Measurements from ENCODE around the gene MTRF1L.
"Not testable (repeated sequence)": the region's sequence is repeated elsewhere in the genome, so short reads cannot be mapped to it uniquely, and the experiment has no call there.

MTRF1L gene

DNA sequence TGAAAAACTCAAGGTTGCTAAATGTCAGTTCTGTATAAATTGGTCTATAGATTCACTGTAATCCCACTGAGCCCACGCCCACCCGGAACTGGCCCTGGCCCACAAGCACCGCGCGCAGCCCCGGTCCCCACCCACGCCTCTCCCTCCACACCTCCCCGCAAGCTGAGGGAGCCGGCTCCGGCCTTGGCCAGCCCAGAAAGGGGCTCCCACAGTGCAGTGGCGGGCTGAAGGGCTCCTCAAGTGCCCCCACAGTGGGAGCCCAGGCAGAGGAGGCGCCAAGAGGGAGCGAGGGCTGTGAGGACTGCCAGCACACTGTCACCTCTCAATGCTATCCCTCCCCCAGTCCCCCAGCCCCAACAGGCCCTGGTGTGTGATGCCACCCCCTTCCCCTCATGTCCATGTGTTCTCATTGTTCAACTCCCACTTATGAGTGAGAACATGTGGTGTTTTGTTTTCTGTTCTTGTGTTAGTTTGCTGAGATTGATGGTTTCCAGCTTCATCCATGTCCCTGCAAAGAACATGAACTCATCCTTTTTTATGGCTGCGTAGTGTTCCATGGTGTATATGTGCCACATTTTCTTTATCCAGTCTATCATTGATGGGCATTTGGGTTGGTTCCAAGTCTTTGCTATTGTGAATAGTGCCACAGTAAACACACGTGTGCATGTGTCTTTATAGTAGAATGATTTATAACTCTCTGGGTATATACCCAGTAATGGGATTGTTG is 36.2 kb downstream of the MTRF1L start:
- DNase-seq, result not testable (repeated sequence)

DNA sequence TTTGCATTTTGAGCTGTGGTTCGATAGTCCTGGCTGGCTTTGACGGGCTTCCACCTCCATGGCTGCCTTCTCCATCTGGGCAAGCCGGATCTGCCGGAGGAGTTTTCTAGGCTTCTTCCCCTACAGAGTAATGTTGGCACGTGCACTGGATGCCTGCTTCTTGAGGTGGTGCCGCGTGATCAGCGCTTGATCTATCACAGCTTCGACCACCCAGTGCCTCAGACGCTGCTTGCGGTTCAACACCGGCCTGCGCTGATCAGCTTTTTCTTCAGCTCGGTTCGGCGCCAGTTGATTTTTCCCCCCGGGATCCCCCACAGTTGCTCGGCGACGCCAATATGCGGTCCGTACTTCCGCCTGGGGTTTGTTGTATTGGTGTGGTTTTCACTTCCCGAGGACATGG is 43.2 kb downstream of the MTRF1L start:
- no peak for DNase-seq

DNA sequence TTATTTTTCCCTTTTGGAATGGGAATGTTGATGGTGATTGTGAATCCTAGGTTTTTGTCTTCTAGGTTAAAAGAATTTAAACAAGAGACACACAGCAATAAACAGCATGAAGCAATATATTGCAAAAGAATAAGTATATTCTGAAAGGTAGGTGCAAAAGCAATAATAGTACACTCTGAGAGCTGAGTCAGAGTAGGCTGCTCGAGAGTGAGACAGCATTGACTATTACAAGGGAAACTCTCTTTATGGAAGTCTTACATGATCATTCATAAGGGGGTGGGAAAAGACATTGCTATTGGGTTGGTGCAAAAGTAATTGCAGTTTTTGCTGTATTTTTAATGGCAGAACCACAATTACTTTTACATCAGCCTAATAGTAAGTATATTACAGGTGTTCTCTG is 44.7 kb downstream of the MTRF1L start:
- DNase-seq, result no peak

DNA sequence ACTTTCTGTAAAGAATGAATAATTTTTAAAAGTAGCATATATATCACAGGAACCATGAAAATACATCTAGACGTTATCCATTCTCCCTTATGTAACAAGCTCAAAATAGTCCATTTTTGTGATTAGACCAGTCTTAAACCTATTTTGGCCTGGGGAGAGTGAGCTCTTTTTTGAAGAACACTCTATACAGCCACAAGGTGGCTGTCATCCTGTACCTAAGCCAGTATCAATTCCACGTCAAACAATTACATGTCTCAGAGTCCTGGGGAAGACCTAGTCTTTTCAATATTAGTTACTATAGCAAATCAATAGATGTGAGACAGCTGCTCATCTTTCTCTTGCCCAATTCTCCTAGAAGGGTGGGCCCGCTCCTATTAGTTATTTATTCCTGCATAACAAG is 48.1 kb downstream of the MTRF1L start:
- no peak for DNase-seq

- no peak for DNase-seq
These were observed 49.5 kb downstream of the MTRF1L start for GRCh38 chr6:152952866-152953509.

DNA sequence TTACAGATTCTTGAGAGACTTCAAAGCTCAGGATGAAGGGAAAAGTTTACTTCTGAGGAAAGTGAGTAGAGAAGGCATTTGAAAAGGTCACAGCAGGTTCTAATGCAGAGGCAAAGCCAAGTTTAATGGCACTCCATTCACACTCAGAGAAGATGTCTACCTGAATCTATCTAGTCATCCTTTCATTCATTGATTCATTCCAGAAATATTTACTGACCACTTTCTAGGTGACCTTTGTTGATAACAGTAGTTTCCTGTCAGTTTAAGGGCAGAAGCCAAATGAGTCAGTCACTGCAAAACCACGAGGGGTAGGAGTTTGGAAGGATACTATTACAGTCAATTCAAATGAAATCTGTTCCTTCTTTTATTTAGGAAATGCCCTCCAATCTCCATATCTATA is 50.5 kb downstream of the MTRF1L start:
- DNase-seq, result no peak

- DNase-seq, result no peak
These were observed 52.3 kb downstream of the MTRF1L start for GRCh38 chr6:152950240-152950639.

DNA sequence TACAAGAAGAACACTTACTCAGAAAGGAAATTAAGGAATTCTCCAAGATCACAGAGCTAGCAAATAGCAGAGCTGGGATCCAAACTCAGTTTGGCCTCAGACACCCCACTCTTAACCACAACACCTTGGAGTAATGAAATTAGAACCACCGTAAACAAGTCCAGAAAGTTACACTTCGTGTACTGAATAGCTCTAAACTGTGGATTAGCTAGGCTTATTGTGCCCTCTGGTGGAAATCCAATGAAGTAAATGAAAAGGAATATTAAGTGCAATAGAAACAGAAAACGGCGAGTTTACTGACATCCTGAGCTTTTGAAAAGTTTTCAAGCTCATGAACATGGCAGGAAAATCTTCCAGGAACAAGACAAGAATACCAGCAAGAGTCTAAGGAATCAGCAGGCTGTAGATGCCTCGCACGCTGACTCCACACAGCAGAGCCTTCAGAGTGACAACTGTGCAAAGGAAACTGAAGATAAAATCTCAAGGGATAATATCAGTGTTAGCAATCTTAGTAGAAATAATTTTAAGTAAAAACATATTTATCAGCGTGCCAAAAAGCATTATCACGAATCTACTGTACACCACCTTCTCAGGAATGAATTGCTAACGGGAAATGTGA is 54.2 kb downstream of the MTRF1L start:
- DNase-seq, result no peak

DNA sequence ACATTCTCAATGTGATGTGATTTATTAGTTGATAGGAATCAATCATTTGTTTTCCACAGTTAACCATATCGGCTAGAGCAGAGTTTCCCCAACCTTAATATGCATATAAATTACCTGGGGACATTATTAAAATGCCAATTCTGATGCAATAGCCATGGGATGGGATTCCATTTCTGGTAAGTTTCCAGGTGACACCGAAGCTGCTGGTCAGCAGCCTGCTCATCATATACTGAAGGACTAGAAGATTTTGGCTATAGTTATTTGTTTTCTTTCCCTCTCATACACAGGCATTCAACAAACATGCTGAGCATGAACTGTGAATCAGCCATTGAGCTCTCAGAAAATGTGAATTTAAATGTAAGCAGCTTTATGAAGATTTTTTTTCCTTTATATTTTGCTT is 55.5 kb downstream of the MTRF1L start:
- no peak for DNase-seq

GRCh38 chr6:152946484-152946883 is 56.0 kb downstream of the MTRF1L start:
- DNase-seq, result no peak

DNA sequence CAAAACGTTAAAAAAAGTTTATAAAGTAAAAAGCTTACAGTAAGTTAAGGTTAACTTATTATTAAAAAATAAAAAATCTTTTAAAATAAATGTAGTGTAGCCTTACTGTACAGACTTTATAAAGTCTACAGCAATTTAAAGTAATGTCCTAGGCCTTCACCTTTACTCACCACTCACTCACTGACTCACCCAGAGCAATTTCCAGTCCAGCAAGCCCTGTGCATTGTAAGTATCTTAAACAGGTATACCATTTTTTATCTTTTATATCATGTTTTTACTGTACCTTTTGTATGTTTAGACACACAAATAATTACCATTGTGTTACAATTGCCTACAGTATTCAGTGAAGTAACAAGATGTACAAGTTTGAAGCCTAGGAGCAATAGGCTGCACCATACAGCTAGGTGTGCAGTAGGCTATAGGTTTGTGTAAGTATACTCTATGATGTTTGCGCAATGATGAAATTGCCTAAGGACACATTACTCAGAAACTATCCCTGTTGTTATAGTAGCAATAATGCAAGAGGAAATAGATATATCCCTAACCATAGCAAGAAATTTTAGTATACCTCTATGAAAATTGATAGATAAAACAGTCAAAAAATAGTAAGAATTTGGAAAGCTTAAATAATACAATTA is 59.1 kb downstream of the MTRF1L start:
- no peak for DNase-seq

- no peak for DNase-seq
These were observed 60.1 kb downstream of the MTRF1L start for GRCh38 chr6:152942319-152942869.

DNA sequence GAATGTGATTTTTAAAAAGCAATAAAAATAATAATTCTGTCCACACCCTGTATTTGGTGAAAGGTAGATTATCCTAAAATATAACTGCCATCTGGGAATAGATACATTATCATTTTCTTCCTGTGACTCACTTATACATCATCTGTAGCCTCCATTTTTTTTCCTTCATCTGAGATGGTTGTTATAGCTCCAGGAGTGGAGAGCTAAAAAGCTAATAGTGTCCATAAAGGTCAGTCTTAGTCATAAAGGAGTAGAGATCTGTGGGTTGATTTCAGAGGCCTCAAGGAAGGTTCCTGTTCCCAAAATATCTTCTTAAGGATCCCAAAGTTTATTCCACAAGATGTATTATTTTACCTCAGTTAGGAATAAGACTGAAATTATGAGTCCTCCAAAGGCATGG is 60.8 kb downstream of the MTRF1L start:
- no peak for DNase-seq
